ENCODE data around the gene SLC16A5.

- TF ChIP-seq, protein P1, sequence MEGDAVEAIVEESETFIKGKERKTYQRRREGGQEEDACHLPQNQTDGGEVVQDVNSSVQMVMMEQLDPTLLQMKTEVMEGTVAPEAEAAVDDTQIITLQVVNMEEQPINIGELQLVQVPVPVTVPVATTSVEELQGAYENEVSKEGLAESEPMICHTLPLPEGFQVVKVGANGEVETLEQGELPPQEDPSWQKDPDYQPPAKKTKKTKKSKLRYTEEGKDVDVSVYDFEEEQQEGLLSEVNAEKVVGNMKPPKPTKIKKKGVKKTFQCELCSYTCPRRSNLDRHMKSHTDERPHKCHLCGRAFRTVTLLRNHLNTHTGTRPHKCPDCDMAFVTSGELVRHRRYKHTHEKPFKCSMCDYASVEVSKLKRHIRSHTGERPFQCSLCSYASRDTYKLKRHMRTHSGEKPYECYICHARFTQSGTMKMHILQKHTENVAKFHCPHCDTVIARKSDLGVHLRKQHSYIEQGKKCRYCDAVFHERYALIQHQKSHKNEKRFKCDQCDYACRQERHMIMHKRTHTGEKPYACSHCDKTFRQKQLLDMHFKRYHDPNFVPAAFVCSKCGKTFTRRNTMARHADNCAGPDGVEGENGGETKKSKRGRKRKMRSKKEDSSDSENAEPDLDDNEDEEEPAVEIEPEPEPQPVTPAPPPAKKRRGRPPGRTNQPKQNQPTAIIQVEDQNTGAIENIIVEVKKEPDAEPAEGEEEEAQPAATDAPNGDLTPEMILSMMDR (IDR thresholded peaks at IDR 0.05), result peak in 1 of 3 donors; percentile 23
- TF ChIP-seq POLR2A (IDR thresholded peaks at IDR 0.05), result no peak
Observed at GRCh38 chr17:75105126-75106080, 17.6 kb downstream of the SLC16A5 start.
